GM12878 (cell line): ENCODE results near the gene KDM4C. TPM values are rescaled to one million over a fixed set of nuclear protein-coding genes. Genes with fewer than 3 reads are reported as not detected.

Experiments
- ATAC-seq: fragments of 200-7000 bp; cut with Tn5 transposase; 3 replicates; pipeline ENCODE4 v1.9.1; 2020; ENCODE audit warnings: mild to moderate bottlenecking, moderate library complexity
- BruUV-seq: library from RNA; stranded (reverse); fragments of 400-500 nt; replicated peaks from 2 replicates; lab custom pipeline; 2021; lab: Mats Ljungman, UMichigan
- CTCF ChIA-PET: fragments of 300-600 bp; sonication (Branson Sonifier 250); formaldehyde crosslinking; extraction: SDS; loops from one replicate; lab custom pipeline; 2021; ENCODE audit warnings: inconsistent platforms; lab: Yijun Ruan, JAX
- POLR2A ChIA-PET: fragments of 350-600 bp; formaldehyde crosslinking; extraction: SDS; loops from one replicate; lab custom pipeline; 2021; ENCODE audit warnings: inconsistent platforms; lab: Charles Lee
- RAD21 ChIA-PET: fragments of 300-600 bp; sonication (Branson Sonifier 250); formaldehyde crosslinking; loops from one replicate; lab custom pipeline; 2023; ENCODE audit warnings: antibody characterized with exemption; ENCODE audit not compliant: unreplicated experiment; lab: Charles Lee
- SMC1A ChIA-PET: fragments of 300-600 bp; sonication (Branson Sonifier 250); formaldehyde crosslinking; loops from one replicate; lab custom pipeline; 2023; ENCODE audit not compliant: unreplicated experiment, uncharacterized antibody; lab: Charles Lee
- DNase-seq: peaks from one replicate; pipeline ENCODE4 v3.0.0-alpha.2; 2011; ENCODE audit warnings: low read depth, low spot score
- FAIRE-seq: peaks from 3 replicates; lab custom pipeline; 2011; peaks lifted over from hg19 to GRCh38; lab: Jason Lieb, UNC
- H2AFZ ChIP-seq: 2 replicates; pipeline ENCODE4 v1.6.0; 2011; ENCODE audit warnings: low read depth, low read length, control low read depth; ENCODE audit not compliant: control insufficient read depth
- H3K27ac ChIP-seq: 2 replicates; pipeline ENCODE4 v1.5.1; 2011; ENCODE audit warnings: control low read depth; ENCODE audit not compliant: control insufficient read depth, insufficient read depth
- H3K27me3 ChIP-seq, 2 experiments: replicated peaks in 1 of 2; 2 replicates each; pipeline versions ENCODE4 v1.6.0 to v1.6.1; 2011; ENCODE audit warnings: low read length in 1 of 2; ENCODE audit not compliant: control insufficient read depth in 2 of 2, insufficient read depth in 2 of 2
- H3K36me3 ChIP-seq, 2 experiments: 2 replicates each; pipeline ENCODE4 v1.5.1; 2011; ENCODE audit warnings: low read length in 1 of 2; ENCODE audit not compliant: control insufficient read depth in 2 of 2, insufficient read depth in 2 of 2
- H3K4me1 ChIP-seq: 2 replicates; pipeline ENCODE4 v1.6.1; 2011; ENCODE audit warnings: mild to moderate bottlenecking, low read length, moderate library complexity, mixed read lengths; ENCODE audit not compliant: control insufficient read depth, insufficient read depth
- H3K4me2 ChIP-seq: 2 replicates; pipeline ENCODE4 v1.6.0; 2011; ENCODE audit warnings: control low read depth; ENCODE audit not compliant: control insufficient read depth, insufficient read depth
- H3K4me3 ChIP-seq: fragments of 200-600 bp; sonication (generic); 2 replicates; pipeline ENCODE4 v1.5.1; 2016
- H3K79me2 ChIP-seq: 2 replicates; pipeline ENCODE4 v1.6.0; 2011; ENCODE audit warnings: low read length; ENCODE audit not compliant: control insufficient read depth, insufficient read depth
- H3K9ac ChIP-seq: 2 replicates; pipeline ENCODE4 v1.8.0; 2011; ENCODE audit warnings: low read length, control low read depth, mixed read lengths; ENCODE audit not compliant: control insufficient read depth, insufficient read depth
- H3K9me3 ChIP-seq: replicated peaks from 3 replicates; pipeline ENCODE4 v1.5.1; 2011; ENCODE audit warnings: mild to moderate bottlenecking, low read length; ENCODE audit not compliant: control insufficient read depth, insufficient read depth
- H4K20me1 ChIP-seq: 2 replicates; pipeline ENCODE4 v1.6.0; 2011; ENCODE audit not compliant: control insufficient read depth, insufficient read depth
- ATF7 ChIP-seq: fragments of 450-650 bp; IDR thresholded peaks from 2 replicates; pipeline ENCODE4 v1.6.1; 2016; ENCODE audit warnings: low read depth, mild to moderate bottlenecking
- BCL11A ChIP-seq: IDR thresholded peaks from 2 replicates; pipeline ENCODE4 v1.6.1; 2011; ENCODE audit warnings: low read depth, low read length
- HSF1 ChIP-seq: fragments of 150-350 bp; IDR thresholded peaks from 2 replicates; pipeline ENCODE4 v1.6.1; 2014; ENCODE audit warnings: mild to moderate bottlenecking, low read depth, low read length
- NFIC ChIP-seq: IDR thresholded peaks from 2 replicates; pipeline ENCODE4 v1.6.1; 2012; ENCODE audit warnings: low read depth, mild to moderate bottlenecking, inconsistent platforms, low read length, moderate library complexity
- RBBP5 ChIP-seq: fragments of 200-600 bp; sonication (generic); conservative IDR thresholded peaks from 2 replicates; pipeline ENCODE4 v1.6.1; 2016
- RELB ChIP-seq: fragments of 450-650 bp; IDR thresholded peaks from 2 replicates; pipeline ENCODE4 v1.6.1; 2017; ENCODE audit warnings: low read depth, mild to moderate bottlenecking, moderate library complexity
- STAT1 ChIP-seq: fragments of 450-650 bp; conservative IDR thresholded peaks from 2 replicates; pipeline ENCODE4 v1.6.1; 2014; ENCODE audit warnings: antibody characterized with exemption, mild to moderate bottlenecking
- WGBS: methylation state at CpG from one replicate; pipeline ENCODE4 v1.1.6; 2016; ENCODE audit warnings: low lambda C conversion rate; ENCODE audit not compliant: insufficient replicate concordance, insufficient coverage; ENCODE audit errors: missing lambda C conversion rate; 5-methylcytosine and 5-hydroxymethylcytosine counted together
- in situ Hi-C: fragments of 300-500 bp; cut with MboI; formaldehyde crosslinking; loops from 9 replicates; pipeline ENCODE4 v1.14.3; 2018; ENCODE audit warnings: mixed read lengths
- intact Hi-C: fragments of 100-400 bp; cut with micrococcal nuclease; formaldehyde crosslinking; loops from one replicate; pipeline ENCODE4 v1.14.2; 2022; ENCODE audit not compliant: unreplicated experiment
- polyA plus RNA-seq, 11 experiments: library from polyadenylated mRNA; depleted of rRNA in 4 of 11; unstranded in 6 of 11; stranded (reverse) in 5 of 11; fragments of >200 nt; fragmentation: Nextera tagmentation in 4 of 11; fragmentation: Illumina TruSeq in 1 of 11; extraction: Ambion mirVana in 4 of 11; extraction: Trizol in 1 of 11; gene quantifications; 1 replicate in 1 of 11; 2 replicates in 10 of 11; pipeline versions ENCODE4 v1.2.1 to v1.2.3, GENCODE V29; 2011 to 2016; ENCODE audit warnings: inconsistent platforms in 2 of 11, missing spikeins in 2 of 11, low read depth in 1 of 11
- total RNA-seq, 4 experiments: library from RNA; depleted of rRNA in 3 of 4; stranded (reverse); fragments of >200 nt in 3 of 4; fragmentation: Illumina TruSeq in 1 of 4; extraction: Trizol in 1 of 4; gene quantifications; 2 replicates each; pipeline versions ENCODE4 v1.2.1 to v1.2.3, GENCODE V29; 2013 to 2021
- TF ChIP-seq, protein P1 (sequence below): IDR thresholded peaks from 2 replicates; pipeline ENCODE4 v1.6.1; 2012; ENCODE audit warnings: low read depth, low read length, improper control_type of control experiment
- TF ChIP-seq, protein P2 (sequence below): IDR thresholded peaks from 2 replicates; pipeline ENCODE4 v1.6.1; 2011; ENCODE audit warnings: borderline replicate concordance, low read depth, mild to moderate bottlenecking, moderate library complexity, mixed read lengths, low read length; ENCODE audit not compliant: insufficient read depth; ENCODE audit errors: extremely low read length

The KDM4C gene
- total and polyA plus RNA-seq, 10 of the 15 experiments (the other 5 are each of a cell fraction or from before 2014, with no cell fraction given): 6.8 to 41.2 (median 20.1) TPM

GRCh38 chr9:6764523-6764922 is 6.8 kb downstream of the KDM4C start (continued):
- TF ChIP-seq STAT1 (no peak), BCL11A (no peak)

DNA sequence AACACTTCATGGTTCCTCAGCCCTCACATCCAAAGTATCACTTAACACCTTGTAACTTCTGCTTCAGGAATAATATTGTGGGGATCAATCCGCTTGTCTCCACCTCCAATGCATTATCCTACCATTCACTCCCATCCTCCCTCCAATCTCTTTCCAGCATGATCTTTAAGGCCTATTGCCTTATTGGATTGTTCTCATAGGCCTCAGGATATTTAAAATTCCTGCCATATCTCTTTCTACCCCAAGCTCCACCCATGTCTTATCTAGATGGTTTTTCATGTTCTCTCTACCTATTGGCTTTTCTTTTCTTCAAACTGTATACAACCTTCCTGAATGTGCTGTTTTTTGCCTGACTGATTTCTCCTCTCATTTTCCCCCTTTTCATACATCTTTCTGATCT is 7.2 kb downstream of the KDM4C start:
- intact Hi-C loops (no loop called here), in situ Hi-C loops (no loop called here)
- Histone ChIP-seq H2AFZ (no peak overlapping the region), H3K4me1 (no peaks in the 10 kb centered on the region; the same call in 1 of the 2 replicates), H3K4me3 (no peak overlapping the region), H3K9ac (no peak overlapping the region), H3K27ac (no peak overlapping the region), H3K27me3 (no peaks in the 10 kb centered on the region), H4K20me1 (0 out of 2 replicates have a peak, but pooled peaks cover 2% of the 10 kb centered on the region), H3K9me3 (no peaks in the 10 kb centered on the region; the same call in 2 of the 3 replicates), H3K36me3 (no peaks in the 10 kb centered on the region), H3K4me2 (no peak overlapping the region), H3K79me2 (peaks cover 82% of the 10 kb centered on the region)
- DNase-seq: no peak
- 95% methylated on average over 1 of the region's 1 CpG for WGBS
- RAD21 ChIA-PET: no interaction called here
- CTCF ChIA-PET: no interaction called here
- ATAC-seq: no peak
- POLR2A ChIA-PET: no interaction called here
- SMC1A ChIA-PET: interaction anchor here (1.4 to 3.5 kb wide), 3 partner anchors 12 to 62 kb away, joined by 4 to 15 read pairs (median 5); no protein-coding TSS in a partner anchor
- BruUV-seq: no TSS peak
- TF ChIP-seq HSF1 (no peak), ATF7 (no peak), RELB (no peak), NFIC (no peak), RBBP5 (no peak)
- TF ChIP-seq, protein P1, sequence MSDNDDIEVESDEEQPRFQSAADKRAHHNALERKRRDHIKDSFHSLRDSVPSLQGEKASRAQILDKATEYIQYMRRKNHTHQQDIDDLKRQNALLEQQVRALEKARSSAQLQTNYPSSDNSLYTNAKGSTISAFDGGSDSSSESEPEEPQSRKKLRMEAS: no peak
- TF ChIP-seq, protein P2, sequence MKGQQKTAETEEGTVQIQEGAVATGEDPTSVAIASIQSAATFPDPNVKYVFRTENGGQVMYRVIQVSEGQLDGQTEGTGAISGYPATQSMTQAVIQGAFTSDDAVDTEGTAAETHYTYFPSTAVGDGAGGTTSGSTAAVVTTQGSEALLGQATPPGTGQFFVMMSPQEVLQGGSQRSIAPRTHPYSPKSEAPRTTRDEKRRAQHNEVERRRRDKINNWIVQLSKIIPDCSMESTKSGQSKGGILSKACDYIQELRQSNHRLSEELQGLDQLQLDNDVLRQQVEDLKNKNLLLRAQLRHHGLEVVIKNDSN: no peak
- FAIRE-seq: no peak
